GM23248 (cell line): ENCODE results near the gene KIAA1191. TPM values are rescaled to one million over a fixed set of nuclear protein-coding genes. Genes with fewer than 3 reads are reported as not detected.

ENCODE experiments used
- DNase-seq: peaks from one replicate; pipeline ENCODE4 v3.0.0-alpha.2; 2015
- H2AFZ ChIP-seq: fragments of 200-600 bp; sonication (generic); 2 replicates; pipeline ENCODE4 v1.6.1; 2016; ENCODE audit warnings: antibody characterized with exemption
- H3F3A ChIP-seq: fragments of 200-600 bp; sonication (generic); 2 replicates; pipeline ENCODE4 v1.6.1; 2016; ENCODE audit warnings: mild to moderate bottlenecking, antibody characterized with exemption, mixed run types; ENCODE audit not compliant: insufficient read depth
- H3K27ac ChIP-seq: fragments of 200-600 bp; sonication (generic); 2 replicates; pipeline ENCODE4 v1.5.1; 2016; ENCODE audit warnings: mild to moderate bottlenecking
- H3K27me3 ChIP-seq: fragments of 200-600 bp; sonication (generic); replicated peaks from 2 replicates; pipeline ENCODE4 v1.6.1; 2016; ENCODE audit warnings: mild to moderate bottlenecking; ENCODE audit not compliant: insufficient read depth
- H3K36me3 ChIP-seq: fragments of 200-600 bp; sonication (generic); 2 replicates; pipeline ENCODE4 v1.6.1; 2016; ENCODE audit warnings: low read depth, mild to moderate bottlenecking
- H3K4me1 ChIP-seq: fragments of 200-600 bp; sonication (generic); 2 replicates; pipeline ENCODE4 v1.6.1; 2016; ENCODE audit warnings: mild to moderate bottlenecking; ENCODE audit not compliant: insufficient read depth
- H3K4me2 ChIP-seq: fragments of 200-600 bp; sonication (generic); one replicate; pipeline ENCODE4 v1.6.1; 2016; ENCODE audit warnings: mild to moderate bottlenecking; ENCODE audit not compliant: unreplicated experiment
- H3K4me3 ChIP-seq: fragments of 200-600 bp; sonication (generic); 2 replicates; pipeline ENCODE4 v1.5.1; 2016; ENCODE audit warnings: mild to moderate bottlenecking
- H3K79me2 ChIP-seq: fragments of 200-600 bp; sonication (generic); 2 replicates; pipeline ENCODE4 v1.6.1; 2016; ENCODE audit warnings: mild to moderate bottlenecking; ENCODE audit not compliant: insufficient read depth
- H3K9ac ChIP-seq: fragments of 200-600 bp; sonication (generic); 2 replicates; pipeline ENCODE4 v1.6.1; 2016; ENCODE audit warnings: mild to moderate bottlenecking
- H3K9me2 ChIP-seq: fragments of 200-600 bp; sonication (generic); 2 replicates; pipeline ENCODE4 v1.6.1; 2016; ENCODE audit warnings: mixed run types, mild to moderate bottlenecking, moderate library complexity; ENCODE audit not compliant: insufficient read depth
- H3K9me3 ChIP-seq: fragments of 200-600 bp; sonication (generic); one replicate; pipeline ENCODE4 v1.6.1; 2017; ENCODE audit warnings: low read depth
- H4K20me1 ChIP-seq: fragments of 200-600 bp; sonication (generic); 2 replicates; pipeline ENCODE4 v1.6.0; 2016; ENCODE audit not compliant: insufficient read depth
- EZH2 ChIP-seq: fragments of 200-600 bp; sonication (generic); IDR thresholded peaks from 2 replicates; pipeline ENCODE4 v1.6.1; 2018; ENCODE audit warnings: antibody characterized with exemption, mild to moderate bottlenecking; ENCODE audit not compliant: insufficient read depth, poor library complexity, severe bottlenecking
- EZH2phosphoT487 ChIP-seq: fragments of 200-600 bp; sonication (generic); IDR thresholded peaks from 2 replicates; pipeline ENCODE4 v1.6.1; 2018; ENCODE audit warnings: antibody characterized with exemption, moderate library complexity, mild to moderate bottlenecking, low read depth; ENCODE audit not compliant: insufficient read depth
- WGBS, 2 experiments: methylation state at CpG; one replicate each; pipeline ENCODE4 v1.1.6; 2015 to 2017; ENCODE audit warnings: low lambda C conversion rate in 2 of 2, low coverage in 1 of 2; ENCODE audit errors: missing lambda C conversion rate in 2 of 2; 5-methylcytosine and 5-hydroxymethylcytosine counted together
- in situ Hi-C: fragments of 300-500 bp; cut with MboI; formaldehyde crosslinking; loops from 2 replicates; pipeline ENCODE4 v1.15.0; 2020
- polyA plus RNA-seq: library from polyadenylated mRNA; unstranded; fragments of >200 nt; fragmentation: Nextera tagmentation; extraction: Ambion mirVana; gene quantifications from 2 replicates; pipeline ENCODE4 v1.2.1, GENCODE V29; 2016
- total RNA-seq: library from RNA; depleted of rRNA; stranded (reverse); fragments of >200 nt; shearing (Covaris generic); gene quantifications from 2 replicates; pipeline ENCODE4 v1.2.3, GENCODE V29; 2014

The KIAA1191 gene
- total and polyA plus RNA-seq, 2 experiments from 2014 or later = 110 to 114 TPM

- Histone ChIP-seq H3K27me3 (no peaks in the 10 kb centered on the region), H4K20me1 (no peaks in the 10 kb centered on the region), H3K79me2 (0 out of 2 replicates have a peak, but pooled peaks cover 8% of the 10 kb centered on the region), H3K9me3 (no peaks in the 10 kb centered on the region), H3K4me3 (no peak overlapping the region), H3K4me1 (no peaks in the 10 kb centered on the region), H3K36me3 (no peaks in the 10 kb centered on the region), H3K27ac (no peak overlapping the region), H3K9ac (no peak overlapping the region), H3K4me2 (no peak overlapping the region), H2AFZ (no peak overlapping the region), H3F3A (no peaks in the 10 kb centered on the region), H3K9me2 (no peaks in the 10 kb centered on the region)
- in situ Hi-C loops = no loop called here
- WGBS, 2 experiments = 77 to 80% methylated on average over 22 of the region's 22 CpGs
- no peak for DNase-seq
- TF ChIP-seq EZH2phosphoT487 (no peak), EZH2 (no peak)
Observed at GRCh38 chr5:176401281-176402205, 40.0 kb upstream of the KIAA1191 start.

GRCh38 chr5:176400382-176401156 lies 39.0 kb upstream of the KIAA1191 start:
- 61 to 62% methylated on average over 17 of the region's 17 CpGs for WGBS, 2 experiments
- H3K27me3 ChIP-seq = no peaks in the 10 kb centered on the region
- no peaks in the 10 kb centered on the region for H3K9me3 ChIP-seq
- no peak for DNase-seq
- H3K4me3 ChIP-seq = no peak overlapping the region
- in situ Hi-C loops = no loop called here
- no peaks in the 10 kb centered on the region for H4K20me1 ChIP-seq
- H3K79me2 ChIP-seq = 0 out of 2 replicates have a peak, but pooled peaks cover 8% of the 10 kb centered on the region
- H3K4me1 ChIP-seq = no peaks in the 10 kb centered on the region
- H3F3A ChIP-seq = no peaks in the 10 kb centered on the region
- H3K9ac ChIP-seq = no peak overlapping the region
- no peak overlapping the region for H3K4me2 ChIP-seq
- no peaks in the 10 kb centered on the region for H3K36me3 ChIP-seq
- no peak overlapping the region for H2AFZ ChIP-seq
- H3K9me2 ChIP-seq = no peaks in the 10 kb centered on the region
- TF ChIP-seq EZH2phosphoT487 = no peak
- no peak overlapping the region for H3K27ac ChIP-seq

GRCh38 chr5:176397736-176398420 lies 36.3 kb upstream of the KIAA1191 start:
- 93 to 94% methylated on average over 11 to 18 of the region's 18 CpGs for WGBS, 2 experiments
- no peaks in the 10 kb centered on the region for H3K9me3 ChIP-seq

GRCh38 chr5:176396330-176396729 lies 34.8 kb upstream of the KIAA1191 start:
- Histone ChIP-seq H2AFZ (no peak overlapping the region), H3K9ac (no peak overlapping the region), H4K20me1 (no peaks in the 10 kb centered on the region), H3K9me3 (no peaks in the 10 kb centered on the region), H3K36me3 (no peaks in the 10 kb centered on the region), H3K4me1 (no peaks in the 10 kb centered on the region), H3K4me3 (no peak overlapping the region), H3K27me3 (no peaks in the 10 kb centered on the region), H3K9me2 (no peaks in the 10 kb centered on the region), H3F3A (no peaks in the 10 kb centered on the region), H3K4me2 (no peak overlapping the region), H3K79me2 (peaks cover 4% of the 10 kb centered on the region; the same call in 1 of the 2 replicates), H3K27ac (no peak overlapping the region)
- no peak for DNase-seq
- TF ChIP-seq EZH2phosphoT487 = no peak
- TF ChIP-seq EZH2 = no peak
- in situ Hi-C loops = no loop called here
- 68 to 69% methylated on average over 6 of the region's 6 CpGs for WGBS, 2 experiments

More at GRCh38 chr5:176397736-176398420, 36.3 kb upstream of the KIAA1191 start:
- no peaks in the 10 kb centered on the region for H3K36me3 ChIP-seq
- 0 out of 2 replicates have a peak, but pooled peaks cover 4% of the 10 kb centered on the region for H3K79me2 ChIP-seq
- H2AFZ ChIP-seq = no peak overlapping the region
- H3K27me3 ChIP-seq = no peaks in the 10 kb centered on the region
- no peak overlapping the region for H3K27ac ChIP-seq
- no peak overlapping the region for H3K4me2 ChIP-seq
- in situ Hi-C loops = no loop called here
- H3F3A ChIP-seq = no peaks in the 10 kb centered on the region
- no peak for DNase-seq
- H3K9ac ChIP-seq = no peak overlapping the region
- no peak overlapping the region for H3K4me3 ChIP-seq
- H4K20me1 ChIP-seq = no peaks in the 10 kb centered on the region
- no peaks in the 10 kb centered on the region for H3K4me1 ChIP-seq
- no peak for TF ChIP-seq EZH2phosphoT487
- TF ChIP-seq EZH2 = no peak
- H3K9me2 ChIP-seq = no peaks in the 10 kb centered on the region
